HUES48 (cell line): Measurements from ENCODE around the gene CCL27.

ENCODE experiments used
- H3K27ac ChIP-seq: one replicate; pipeline ENCODE4 v1.7.0; 2013; ENCODE audit warnings: low read depth, low read length, inconsistent platforms
- H3K27me3 ChIP-seq: 2 replicates; pipeline ENCODE4 v1.6.1; 2013; ENCODE audit warnings: mild to moderate bottlenecking, low read length; ENCODE audit not compliant: control insufficient read depth, insufficient read depth
- H3K36me3 ChIP-seq: 2 replicates; pipeline ENCODE4 v1.6.1; 2013; ENCODE audit warnings: low read length; ENCODE audit not compliant: control insufficient read depth, insufficient read depth
- H3K4me1 ChIP-seq: 2 replicates; pipeline ENCODE4 v1.6.1; 2013; ENCODE audit warnings: mild to moderate bottlenecking, low read length; ENCODE audit not compliant: control insufficient read depth, insufficient read depth
- H3K4me3 ChIP-seq: 2 replicates; pipeline ENCODE4 v1.5.1; 2013; ENCODE audit warnings: mild to moderate bottlenecking, low read depth, low read length
- H3K9ac ChIP-seq: 2 replicates; pipeline ENCODE4 v1.6.1; 2013; ENCODE audit warnings: mild to moderate bottlenecking, low read depth, low read length, moderate library complexity
- H3K9me3 ChIP-seq: 2 replicates; pipeline ENCODE4 v1.6.1; 2013; ENCODE audit warnings: low read length; ENCODE audit not compliant: control insufficient read depth, insufficient read depth

CCL27 gene, protein sequence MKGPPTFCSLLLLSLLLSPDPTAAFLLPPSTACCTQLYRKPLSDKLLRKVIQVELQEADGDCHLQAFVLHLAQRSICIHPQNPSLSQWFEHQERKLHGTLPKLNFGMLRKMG

GRCh38 chr9:34662526-34663302 is at the start of gene CCL27:
CCL27 (minus strand) TSS chr9:34662657; CDS start chr9:34662633, 24 bp downstream.
- peaks cover 6% of the 10 kb centered on the region; the same call in 1 of the 2 replicates for H3K4me1 ChIP-seq
- H3K27ac ChIP-seq: no peak within 1 kb of the TSS
- no peak within 1 kb of the TSS for H3K4me3 ChIP-seq
- no peaks in the 10 kb centered on the region for H3K9me3 ChIP-seq
- H3K36me3 ChIP-seq: no peaks in the 10 kb centered on the region
- no peaks in the 10 kb centered on the region; the same call in 1 of the 2 replicates for H3K27me3 ChIP-seq
- H3K9ac ChIP-seq: no peak within 1 kb of the TSS

DNA sequence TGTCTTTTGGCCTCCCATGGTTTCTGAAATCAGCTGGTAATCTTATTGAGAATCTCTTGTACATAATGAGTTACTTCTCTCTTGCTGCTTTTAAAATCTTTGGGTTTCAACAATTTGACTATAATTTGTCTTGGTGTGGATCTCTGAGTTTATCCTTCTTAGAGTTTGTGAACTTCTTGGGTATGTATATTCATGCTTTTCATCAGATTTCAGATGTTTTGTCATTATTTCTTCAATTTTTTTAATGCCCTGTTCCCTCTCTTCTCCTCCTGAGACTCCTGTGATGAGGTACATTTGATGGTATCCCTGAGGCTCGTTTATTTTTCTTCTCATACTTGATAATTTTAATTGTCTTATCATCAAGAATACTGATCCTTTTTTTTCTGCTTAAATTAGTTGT is 49.7 kb upstream of the CCL27 start:
- Histone ChIP-seq H3K36me3 (no peaks in the 10 kb centered on the region), H3K27me3 (no peaks in the 10 kb centered on the region), H3K9ac (no peak overlapping the region), H3K4me3 (no peak overlapping the region), H3K27ac (no peak overlapping the region), H3K4me1 (no peaks in the 10 kb centered on the region), H3K9me3 (no peaks in the 10 kb centered on the region)

DNA sequence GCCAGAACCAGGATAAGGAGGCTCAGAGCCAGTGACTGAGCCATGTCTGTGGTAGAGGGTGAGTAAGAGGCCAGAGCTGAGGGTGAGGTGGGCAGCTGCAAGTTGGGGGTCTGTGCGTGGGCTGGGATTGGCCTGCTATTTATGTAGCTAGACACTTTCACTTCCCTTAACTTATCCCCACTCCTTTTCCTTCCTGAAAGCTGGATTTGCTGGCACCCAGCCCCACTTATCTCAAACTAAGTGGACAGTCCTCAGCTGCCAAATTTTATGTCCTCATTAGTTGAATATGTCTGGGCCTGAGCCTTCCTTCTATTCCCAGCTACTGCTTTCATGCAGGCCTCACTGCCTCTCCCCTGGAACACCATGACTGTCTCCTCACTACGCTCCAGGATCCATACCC is 47.6 kb upstream of the CCL27 start, which contains the start of gene CCL21:
CCL21 (minus strand) TSS at position 114 of the 400 bp plus-strand sequence; CDS start at position 44, 70 bp downstream.
- Histone ChIP-seq H3K36me3 (no peaks in the 10 kb centered on the region), H3K27me3 (no peaks in the 10 kb centered on the region), H3K9ac (no peak within 1 kb of the TSS), H3K27ac (no peak within 1 kb of the TSS), H3K4me1 (no peaks in the 10 kb centered on the region), H3K9me3 (no peaks in the 10 kb centered on the region), H3K4me3 (no peak within 1 kb of the TSS)

DNA sequence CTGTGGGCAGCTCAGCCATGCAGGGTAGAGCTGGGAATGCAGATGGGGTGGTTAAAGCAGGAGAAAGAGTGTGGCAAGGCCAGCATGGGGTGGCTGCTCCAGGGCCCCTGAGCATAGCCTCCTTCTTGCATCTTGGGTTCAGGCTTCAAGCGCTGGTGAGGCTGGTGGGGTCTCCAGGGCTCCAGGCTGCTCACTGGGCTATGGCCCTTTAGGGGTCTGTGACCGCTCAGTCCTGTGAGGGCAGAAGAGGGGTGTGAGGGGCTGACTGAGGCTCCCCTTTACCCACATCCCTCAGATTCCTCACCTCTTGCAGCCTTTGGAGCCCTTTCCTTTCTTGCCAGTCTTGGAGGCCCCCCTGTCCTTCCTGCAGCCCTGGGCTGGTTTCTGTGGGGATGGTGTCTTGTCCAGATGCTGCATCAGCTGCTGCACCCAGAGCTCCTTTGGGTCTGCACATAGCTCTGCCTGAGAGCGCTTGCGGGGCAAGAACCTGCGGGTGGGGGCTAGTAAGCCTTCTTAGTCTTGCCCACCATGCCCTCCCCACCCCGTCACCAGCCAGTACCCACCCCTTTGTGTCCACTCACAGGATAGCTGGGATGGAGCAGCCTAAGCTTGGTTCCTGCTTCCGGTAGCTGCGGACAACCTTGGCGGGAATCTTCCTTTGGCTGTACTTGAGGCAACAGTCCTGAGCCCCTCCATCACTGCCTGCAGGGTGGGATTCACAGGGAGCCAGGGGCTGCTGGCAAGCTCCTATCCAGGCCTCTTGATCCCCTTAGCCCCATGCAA is 46.9 kb upstream of the CCL27 start:
- H3K4me3 ChIP-seq: no peak overlapping the region
- H3K9ac ChIP-seq: no peak overlapping the region
- no peaks in the 10 kb centered on the region for H3K4me1 ChIP-seq
- no peaks in the 10 kb centered on the region for H3K9me3 ChIP-seq
- no peaks in the 10 kb centered on the region for H3K36me3 ChIP-seq
- H3K27me3 ChIP-seq: no peaks in the 10 kb centered on the region
- no peak overlapping the region for H3K27ac ChIP-seq

- Histone ChIP-seq H3K36me3 (no peaks in the 10 kb centered on the region), H3K27me3 (no peaks in the 10 kb centered on the region), H3K4me3 (no peak overlapping the region), H3K27ac (no peak overlapping the region), H3K4me1 (no peaks in the 10 kb centered on the region), H3K9ac (no peak overlapping the region), H3K9me3 (no peaks in the 10 kb centered on the region)
Observed at GRCh38 chr9:34707130-34707529, 44.7 kb upstream of the CCL27 start.

DNA sequence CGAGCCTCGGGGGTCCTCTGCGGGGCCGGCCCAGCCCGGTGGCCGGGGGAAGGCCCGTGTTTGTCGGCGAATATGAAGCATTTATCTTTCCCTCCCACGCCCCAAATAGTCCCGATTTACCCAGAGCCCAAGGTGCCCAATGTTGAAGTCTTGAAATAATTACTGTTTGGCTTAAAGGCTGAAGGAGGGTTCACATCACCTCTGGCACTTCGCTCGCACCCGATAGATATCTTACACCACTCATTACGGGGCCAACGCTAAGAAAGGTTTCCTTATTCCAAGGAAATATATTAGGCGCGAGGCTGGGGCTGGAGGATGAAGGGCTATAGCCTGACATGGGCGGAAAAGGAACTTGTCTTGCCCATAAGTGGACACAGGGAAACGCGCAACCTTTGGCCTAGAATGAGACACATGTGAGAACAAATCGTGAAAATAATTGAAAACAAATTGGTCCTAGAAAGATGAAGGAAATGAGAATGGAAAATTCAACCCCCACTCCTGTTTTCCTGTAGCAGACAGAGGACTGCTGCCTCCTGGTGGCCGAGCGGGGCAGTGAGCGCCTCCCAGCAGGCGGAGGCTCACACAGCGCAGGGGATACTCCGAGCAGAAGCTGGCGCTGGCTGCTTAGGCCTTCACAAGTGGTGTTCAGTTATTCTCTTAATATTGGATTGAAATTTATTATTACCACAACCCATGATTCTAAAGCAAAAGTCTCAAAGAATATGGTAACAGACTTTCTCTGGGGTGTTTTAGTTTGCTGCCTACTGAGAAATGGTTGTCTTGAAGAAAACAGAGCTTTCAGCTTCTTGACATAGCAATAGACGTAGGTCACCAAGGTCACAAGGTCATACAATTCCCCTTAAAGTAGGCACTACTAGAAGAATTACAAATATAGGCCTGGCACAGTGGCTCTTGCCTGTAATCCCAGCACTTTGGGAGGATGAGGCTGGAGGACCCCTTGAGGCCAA is 39.6 kb upstream of the CCL27 start:
- peak overlapping the region; percentile 65 for H3K4me3 ChIP-seq
- peaks cover 3% of the 10 kb centered on the region; the same call in 1 of the 2 replicates for H3K4me1 ChIP-seq
- no peaks in the 10 kb centered on the region for H3K36me3 ChIP-seq
- H3K9ac ChIP-seq: no peak overlapping the region
- no peaks in the 10 kb centered on the region for H3K9me3 ChIP-seq
- peaks cover 31% of the 10 kb centered on the region for H3K27me3 ChIP-seq
- H3K27ac ChIP-seq: no peak overlapping the region

DNA sequence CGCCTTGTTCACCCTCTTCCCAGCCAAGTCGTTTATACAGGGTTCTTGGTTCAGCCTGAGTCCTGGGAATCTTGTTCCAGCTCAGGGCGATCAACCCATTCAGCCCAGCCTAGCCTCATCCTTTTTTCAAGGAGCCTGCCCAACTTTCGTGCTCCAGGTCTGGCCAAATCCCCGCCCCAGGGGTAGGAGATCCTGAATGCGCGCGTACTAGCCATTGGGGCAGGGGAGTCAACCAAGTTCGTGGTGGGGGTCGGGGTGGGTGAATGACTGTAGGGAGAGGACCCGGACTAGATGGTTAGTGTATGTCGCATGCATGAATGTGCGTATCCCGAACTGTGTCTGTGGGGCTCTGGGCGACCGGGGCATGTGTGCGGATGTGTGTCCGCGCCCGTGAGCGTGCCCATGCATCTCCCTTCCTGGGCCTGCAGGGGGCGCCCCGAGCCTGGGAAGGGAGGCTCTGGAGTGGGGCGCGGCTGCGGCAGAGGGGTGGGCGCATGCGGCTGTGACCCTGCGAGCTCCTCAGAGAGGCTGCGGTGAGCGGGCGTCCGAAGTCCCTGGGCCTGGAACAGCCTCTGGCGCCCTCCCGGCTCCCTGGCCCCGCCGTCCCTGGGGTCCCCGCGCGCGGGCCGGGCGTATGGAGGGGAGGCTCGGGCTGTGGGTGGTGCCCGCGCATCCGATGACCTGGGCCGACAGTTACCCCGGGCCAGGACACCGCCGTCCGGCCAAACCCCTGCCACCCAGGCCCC is 38.7 kb upstream of the CCL27 start:
- Histone ChIP-seq H3K9me3 (no peaks in the 10 kb centered on the region), H3K27ac (no peak overlapping the region), H3K4me3 (peak overlapping the region; percentile 65), H3K9ac (no peak overlapping the region), H3K36me3 (no peaks in the 10 kb centered on the region), H3K27me3 (peaks cover 31% of the 10 kb centered on the region), H3K4me1 (peaks cover 3% of the 10 kb centered on the region; the same call in 1 of the 2 replicates)

- Histone ChIP-seq H3K9me3 (no peaks in the 10 kb centered on the region), H3K27ac (no peak overlapping the region)
Observed at GRCh38 chr9:34694811-34695210, 32.4 kb upstream of the CCL27 start.

DNA sequence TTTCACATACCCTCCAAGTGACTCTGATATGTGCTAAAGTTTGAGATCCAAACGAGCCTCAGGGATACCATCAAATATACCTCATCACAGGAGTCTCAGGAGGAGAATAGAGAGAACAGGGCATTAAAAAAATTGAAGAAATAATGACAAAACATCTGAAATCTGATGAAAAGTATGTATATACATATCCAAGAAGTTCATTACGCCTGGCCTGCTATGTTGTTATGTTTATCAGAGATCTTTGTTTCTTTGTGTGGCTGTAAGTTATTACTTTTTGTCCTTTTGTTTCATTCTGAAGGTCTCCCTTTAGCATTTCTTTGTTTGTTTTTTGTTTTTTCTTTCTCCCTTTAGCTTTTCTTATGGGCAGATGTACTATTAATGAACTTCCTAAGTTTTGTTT is 31.1 kb upstream of the CCL27 start:
- Histone ChIP-seq H3K4me3 (no peak overlapping the region), H3K9me3 (no peaks in the 10 kb centered on the region), H3K27ac (no peak overlapping the region), H3K27me3 (no peaks in the 10 kb centered on the region), H3K36me3 (no peaks in the 10 kb centered on the region), H3K9ac (no peak overlapping the region), H3K4me1 (no peaks in the 10 kb centered on the region)

More at GRCh38 chr9:34694811-34695210, 32.4 kb upstream of the CCL27 start:
- no peaks in the 10 kb centered on the region for H3K4me1 ChIP-seq
- H3K27me3 ChIP-seq: peaks cover 12% of the 10 kb centered on the region
- H3K36me3 ChIP-seq: no peaks in the 10 kb centered on the region
- H3K4me3 ChIP-seq: no peak overlapping the region
- H3K9ac ChIP-seq: no peak overlapping the region

DNA sequence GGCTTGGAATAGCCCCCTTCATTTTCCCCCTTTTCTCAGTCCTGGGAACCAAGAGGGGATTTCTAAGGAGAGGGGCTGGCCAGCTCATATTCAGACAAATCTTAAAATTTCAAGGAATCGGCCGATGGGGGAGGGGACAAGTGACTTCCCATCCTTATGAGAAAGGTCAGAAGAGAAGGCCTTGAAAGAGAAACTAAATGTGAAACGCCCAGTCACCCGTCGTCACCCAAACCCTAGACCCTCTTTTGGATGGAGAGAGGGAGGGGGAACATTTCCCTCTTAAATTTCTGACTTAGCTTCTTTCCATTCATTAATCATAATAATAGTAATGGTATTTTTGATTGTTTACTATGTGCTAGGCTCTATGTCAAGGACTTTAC is 29.5 kb upstream of the CCL27 start:
- no peaks in the 10 kb centered on the region for H3K9me3 ChIP-seq
- no peak overlapping the region for H3K4me3 ChIP-seq
- H3K4me1 ChIP-seq: peaks cover 7% of the 10 kb centered on the region; the same call in 1 of the 2 replicates
- no peaks in the 10 kb centered on the region for H3K27me3 ChIP-seq
- H3K27ac ChIP-seq: no peak overlapping the region
- no peaks in the 10 kb centered on the region for H3K36me3 ChIP-seq
- H3K9ac ChIP-seq: no peak overlapping the region
